ENCODE measurements around the gene RAB23. TPM values are rescaled to one million over a fixed set of nuclear protein-coding genes. Genes with fewer than 3 reads are reported as not detected.

RAB23 gene
- total RNA-seq, 4 donors from 2014 or later: 3.0 to 18.2 (median 5.0) TPM

DNA sequence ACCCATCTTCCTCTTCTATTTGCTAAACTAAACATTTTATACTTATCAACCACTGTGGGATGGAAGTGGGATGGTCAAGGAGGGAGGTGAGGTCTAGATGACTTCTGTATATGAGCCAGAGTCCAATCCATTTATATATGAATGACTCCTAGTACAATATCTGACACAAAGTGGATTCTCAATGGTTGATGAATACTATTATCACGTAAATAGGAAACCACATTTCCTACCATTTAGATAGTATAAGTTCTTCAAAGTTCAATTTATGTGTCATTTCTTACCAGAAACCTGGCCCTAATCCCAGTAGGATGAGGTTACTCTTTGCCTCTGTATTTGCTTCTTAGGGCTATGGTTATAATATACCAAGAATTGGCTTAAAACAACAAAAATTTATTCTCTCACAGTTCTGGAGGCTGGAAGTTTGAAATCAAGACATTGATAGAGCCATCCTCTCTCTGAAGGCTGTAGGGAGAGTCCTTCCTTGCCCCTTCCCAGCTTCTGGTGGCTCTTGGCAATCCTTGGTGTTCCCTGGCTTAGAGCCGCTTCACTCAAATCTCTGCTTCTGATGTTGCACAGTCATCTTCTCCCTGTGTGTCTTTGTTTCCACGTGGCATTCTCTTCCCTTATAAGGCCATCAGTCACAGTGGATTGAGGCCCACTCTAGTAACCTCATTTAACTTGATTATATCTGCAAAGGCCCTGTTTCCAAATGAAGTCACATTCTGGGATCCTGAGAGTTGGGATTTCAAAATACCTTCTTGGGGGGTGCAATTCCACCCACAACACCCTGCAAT, 41.0 kb upstream of the RAB23 start:
- no peak overlapping the region for H3K4me3 ChIP-seq
- TF ChIP-seq, protein P1, sequence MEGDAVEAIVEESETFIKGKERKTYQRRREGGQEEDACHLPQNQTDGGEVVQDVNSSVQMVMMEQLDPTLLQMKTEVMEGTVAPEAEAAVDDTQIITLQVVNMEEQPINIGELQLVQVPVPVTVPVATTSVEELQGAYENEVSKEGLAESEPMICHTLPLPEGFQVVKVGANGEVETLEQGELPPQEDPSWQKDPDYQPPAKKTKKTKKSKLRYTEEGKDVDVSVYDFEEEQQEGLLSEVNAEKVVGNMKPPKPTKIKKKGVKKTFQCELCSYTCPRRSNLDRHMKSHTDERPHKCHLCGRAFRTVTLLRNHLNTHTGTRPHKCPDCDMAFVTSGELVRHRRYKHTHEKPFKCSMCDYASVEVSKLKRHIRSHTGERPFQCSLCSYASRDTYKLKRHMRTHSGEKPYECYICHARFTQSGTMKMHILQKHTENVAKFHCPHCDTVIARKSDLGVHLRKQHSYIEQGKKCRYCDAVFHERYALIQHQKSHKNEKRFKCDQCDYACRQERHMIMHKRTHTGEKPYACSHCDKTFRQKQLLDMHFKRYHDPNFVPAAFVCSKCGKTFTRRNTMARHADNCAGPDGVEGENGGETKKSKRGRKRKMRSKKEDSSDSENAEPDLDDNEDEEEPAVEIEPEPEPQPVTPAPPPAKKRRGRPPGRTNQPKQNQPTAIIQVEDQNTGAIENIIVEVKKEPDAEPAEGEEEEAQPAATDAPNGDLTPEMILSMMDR (IDR thresholded peaks at IDR 0.05): no peak
- no peak for TF ChIP-seq POLR2A (IDR thresholded peaks at IDR 0.05)
- peak overlapping the region in 3 of 4 donors; percentile 45 to 79 (median 48) for H3K27ac ChIP-seq
- H3K4me1 ChIP-seq: no peaks in the 10 kb centered on the region
- H3K27me3 ChIP-seq: no peaks in the 10 kb centered on the region
- DNase-seq: no peak
- no peaks in the 10 kb centered on the region for H3K36me3 ChIP-seq
- H3K9me3 ChIP-seq: no peaks in the 10 kb centered on the region

DNA sequence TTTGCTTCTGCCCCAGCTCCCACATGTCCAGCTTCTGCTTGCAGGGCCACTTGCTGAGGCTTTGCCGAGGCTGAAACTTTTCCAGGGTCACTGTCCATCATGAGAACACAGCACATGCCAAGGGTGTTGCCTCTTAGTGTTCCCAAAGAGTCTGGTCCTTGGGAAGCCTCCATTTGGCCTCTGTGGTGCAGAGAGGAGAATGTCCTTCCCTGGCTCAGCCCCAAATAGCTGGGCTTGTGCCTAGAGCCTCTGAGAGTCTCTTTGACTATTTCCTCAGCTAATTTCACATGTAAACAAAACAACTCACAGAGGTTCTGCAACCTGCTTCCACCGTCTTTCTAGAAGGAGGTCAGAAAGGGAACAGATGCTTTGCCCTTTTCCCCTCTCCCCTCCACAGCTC, 40.4 kb upstream of the RAB23 start:
- Histone ChIP-seq H3K36me3 (no peaks in the 10 kb centered on the region), H3K4me1 (no peaks in the 10 kb centered on the region), H3K4me3 (no peak overlapping the region), H3K9me3 (no peaks in the 10 kb centered on the region), H3K27me3 (no peaks in the 10 kb centered on the region), H3K27ac (peak overlapping the region in 3 of 4 donors; percentile 13 to 79 (median 48))
- TF ChIP-seq POLR2A (IDR thresholded peaks at IDR 0.05): no peak
- TF ChIP-seq, protein P1 (IDR thresholded peaks at IDR 0.05): no peak
- peak in 2 of 3 donors; percentile 19 to 76 for DNase-seq

DNA sequence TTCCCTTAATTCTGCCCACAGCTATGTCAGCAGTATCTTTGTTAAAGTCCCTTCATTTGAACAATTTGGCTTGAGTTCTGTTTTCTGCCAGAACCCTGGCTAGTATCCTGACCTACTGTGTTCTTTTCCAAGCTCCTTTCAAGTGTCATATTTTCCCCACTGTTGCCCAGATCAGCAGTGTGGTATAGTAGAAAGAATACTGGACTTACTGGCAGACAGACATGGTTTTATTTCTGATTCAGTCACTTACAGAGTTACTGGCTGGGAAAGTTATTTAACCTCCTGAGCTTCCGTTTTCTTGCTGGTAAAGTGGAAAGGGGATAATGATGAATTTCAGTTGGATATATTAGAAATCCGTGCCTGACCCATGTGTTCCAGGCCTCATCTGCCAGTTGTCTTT, 39.8 kb upstream of the RAB23 start:
- TF ChIP-seq POLR2A (IDR thresholded peaks at IDR 0.05): no peak
- TF ChIP-seq, protein P1 (IDR thresholded peaks at IDR 0.05): no peak
- Histone ChIP-seq H3K4me1 (no peaks in the 10 kb centered on the region), H3K36me3 (no peaks in the 10 kb centered on the region), H3K27me3 (no peaks in the 10 kb centered on the region), H3K4me3 (no peak overlapping the region), H3K27ac (peak overlapping the region in 3 of 4 donors; percentile 13 to 79 (median 48)), H3K9me3 (no peaks in the 10 kb centered on the region)
- DNase-seq: no peak

DNA sequence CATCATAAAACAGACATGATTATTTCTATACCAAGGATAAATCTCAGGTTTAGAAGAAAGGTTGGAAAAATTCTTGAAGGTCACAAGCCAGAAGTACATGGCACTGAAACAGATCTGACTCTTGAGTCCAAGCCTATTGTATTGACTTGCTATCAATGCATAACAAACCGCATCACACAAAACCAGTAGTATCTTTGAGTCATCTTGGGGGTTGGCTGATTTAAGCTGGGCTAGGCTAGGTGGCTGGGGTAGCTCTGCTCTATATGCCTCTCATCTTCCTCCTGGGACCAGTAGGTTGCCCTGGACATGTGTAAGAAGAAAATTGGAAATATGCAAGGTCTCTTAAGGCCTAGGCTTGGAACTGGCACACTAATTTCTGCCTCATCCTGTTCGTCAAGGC, 37.0 kb upstream of the RAB23 start:
- peak overlapping the region in 3 of 4 donors; percentile 13 to 76 (median 30) for H3K27ac ChIP-seq

DNA sequence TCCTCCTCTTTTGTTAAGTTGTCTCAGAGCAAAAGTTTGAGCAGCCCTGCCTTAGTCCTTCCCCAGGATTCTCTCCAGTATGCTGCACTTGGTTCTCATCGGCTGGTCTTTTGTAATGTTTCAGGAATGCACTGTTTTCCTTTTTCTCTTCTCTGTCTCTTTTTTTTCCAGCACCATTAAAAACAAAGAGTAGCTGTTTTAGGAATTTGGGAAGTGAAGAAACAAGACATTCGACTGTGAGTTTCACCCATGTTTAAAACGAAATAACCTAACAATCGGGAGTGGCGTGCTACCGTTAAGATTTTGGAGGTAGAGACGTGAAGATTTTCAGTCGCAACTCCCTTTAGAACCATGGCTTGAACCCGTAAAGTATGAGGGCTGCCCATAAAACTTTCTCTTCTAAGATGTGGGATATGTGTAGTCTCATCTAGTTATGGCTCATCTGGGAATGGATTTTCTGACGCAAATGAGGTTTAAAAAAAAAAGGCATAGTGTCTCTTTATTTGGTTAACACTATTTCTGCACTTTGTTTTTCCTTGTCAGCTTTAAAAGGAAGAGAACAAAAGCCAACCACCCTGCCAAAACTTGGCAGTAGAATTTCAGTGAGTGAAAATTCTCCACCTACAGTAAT, 35.9 kb upstream of the RAB23 start:
- H3K4me1 ChIP-seq: no peaks in the 10 kb centered on the region
- peak overlapping the region; percentile 13 to 76 (median 55) for H3K27ac ChIP-seq
- H3K9me3 ChIP-seq: no peaks in the 10 kb centered on the region
- no peaks in the 10 kb centered on the region for H3K27me3 ChIP-seq
- peak overlapping the region in 1 of 4 donors; percentile 12 for H3K4me3 ChIP-seq
- H3K36me3 ChIP-seq: no peaks in the 10 kb centered on the region
- no peak for TF ChIP-seq POLR2A (IDR thresholded peaks at IDR 0.05)
- TF ChIP-seq, protein P1 (IDR thresholded peaks at IDR 0.05): no peak
- no peak for DNase-seq

More for the DNA sequence above, 37.0 kb upstream of the RAB23 start:
- Histone ChIP-seq H3K4me1 (no peaks in the 10 kb centered on the region), H3K27me3 (no peaks in the 10 kb centered on the region), H3K36me3 (no peaks in the 10 kb centered on the region), H3K4me3 (no peak overlapping the region), H3K9me3 (no peaks in the 10 kb centered on the region)
- no peak for DNase-seq
- no peak for TF ChIP-seq POLR2A (IDR thresholded peaks at IDR 0.05)

DNA sequence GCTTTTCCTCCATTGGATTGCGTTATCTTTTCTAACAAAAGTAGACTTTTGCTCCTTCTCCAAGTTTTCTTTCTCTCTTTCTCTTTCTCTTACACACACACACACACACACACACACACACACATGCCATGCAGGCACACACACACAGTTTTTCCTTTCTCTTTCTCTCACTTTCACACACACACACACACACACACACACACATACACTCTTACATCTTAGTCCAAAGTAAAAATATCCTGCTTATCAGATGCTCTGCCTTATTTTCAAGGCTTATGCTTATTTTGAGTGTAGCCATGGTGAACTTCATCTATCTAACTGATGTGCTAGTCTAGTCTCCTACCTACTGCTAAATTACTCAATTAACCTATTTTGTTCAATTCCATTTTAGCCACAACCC, 34.4 kb upstream of the RAB23 start:
- H3K4me3 ChIP-seq: no peak overlapping the region
- H3K36me3 ChIP-seq: no peaks in the 10 kb centered on the region
- no peaks in the 10 kb centered on the region for H3K9me3 ChIP-seq
- TF ChIP-seq, protein P1 (IDR thresholded peaks at IDR 0.05): no peak
- TF ChIP-seq POLR2A (IDR thresholded peaks at IDR 0.05): no peak
- no peaks in the 10 kb centered on the region for H3K27me3 ChIP-seq
- H3K27ac ChIP-seq: peak overlapping the region in 1 of 4 donors; percentile 76
- peaks cover 0 to 3% (median 0%) of the 10 kb centered on the region in 4 donors for H3K4me1 ChIP-seq
- DNase-seq: no peak

Data from Peyer's patch (tissue), 4 donors.